Measurements from ENCODE around the gene SCUBE2.

Gene SCUBE2

GRCh38 chr11:9016916-9017642 is 74.3 kb downstream of the SCUBE2 start:
- no peak for TF ChIP-seq TAF1 (IDR thresholded peaks at IDR 0.05; ENCODE audit: low read depth)
- no peak for TF ChIP-seq TCF12 (IDR thresholded peaks at IDR 0.05; ENCODE audit: low read depth)
- no peak for TF ChIP-seq USF1 (IDR thresholded peaks at IDR 0.05)
- no peak for TF ChIP-seq CREB1 (IDR thresholded peaks at IDR 0.05; ENCODE audit: low read depth)
- TF ChIP-seq ZBTB7A (IDR thresholded peaks at IDR 0.05; ENCODE audit: low read depth) = no peak
- TF ChIP-seq YY1 (IDR thresholded peaks at IDR 0.05; ENCODE audit: low read depth) = no peak
- no peak for TF ChIP-seq EP300 (IDR thresholded peaks at IDR 0.05; ENCODE audit: borderline replicate concordance)
- TF ChIP-seq RAD21 (IDR thresholded peaks at IDR 0.05; ENCODE audit: low read depth) = no peak
- TF ChIP-seq, protein P1, sequence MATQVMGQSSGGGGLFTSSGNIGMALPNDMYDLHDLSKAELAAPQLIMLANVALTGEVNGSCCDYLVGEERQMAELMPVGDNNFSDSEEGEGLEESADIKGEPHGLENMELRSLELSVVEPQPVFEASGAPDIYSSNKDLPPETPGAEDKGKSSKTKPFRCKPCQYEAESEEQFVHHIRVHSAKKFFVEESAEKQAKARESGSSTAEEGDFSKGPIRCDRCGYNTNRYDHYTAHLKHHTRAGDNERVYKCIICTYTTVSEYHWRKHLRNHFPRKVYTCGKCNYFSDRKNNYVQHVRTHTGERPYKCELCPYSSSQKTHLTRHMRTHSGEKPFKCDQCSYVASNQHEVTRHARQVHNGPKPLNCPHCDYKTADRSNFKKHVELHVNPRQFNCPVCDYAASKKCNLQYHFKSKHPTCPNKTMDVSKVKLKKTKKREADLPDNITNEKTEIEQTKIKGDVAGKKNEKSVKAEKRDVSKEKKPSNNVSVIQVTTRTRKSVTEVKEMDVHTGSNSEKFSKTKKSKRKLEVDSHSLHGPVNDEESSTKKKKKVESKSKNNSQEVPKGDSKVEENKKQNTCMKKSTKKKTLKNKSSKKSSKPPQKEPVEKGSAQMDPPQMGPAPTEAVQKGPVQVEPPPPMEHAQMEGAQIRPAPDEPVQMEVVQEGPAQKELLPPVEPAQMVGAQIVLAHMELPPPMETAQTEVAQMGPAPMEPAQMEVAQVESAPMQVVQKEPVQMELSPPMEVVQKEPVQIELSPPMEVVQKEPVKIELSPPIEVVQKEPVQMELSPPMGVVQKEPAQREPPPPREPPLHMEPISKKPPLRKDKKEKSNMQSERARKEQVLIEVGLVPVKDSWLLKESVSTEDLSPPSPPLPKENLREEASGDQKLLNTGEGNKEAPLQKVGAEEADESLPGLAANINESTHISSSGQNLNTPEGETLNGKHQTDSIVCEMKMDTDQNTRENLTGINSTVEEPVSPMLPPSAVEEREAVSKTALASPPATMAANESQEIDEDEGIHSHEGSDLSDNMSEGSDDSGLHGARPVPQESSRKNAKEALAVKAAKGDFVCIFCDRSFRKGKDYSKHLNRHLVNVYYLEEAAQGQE (IDR thresholded peaks at IDR 0.05; ENCODE audit: low read depth) = no peak
- no peak for TF ChIP-seq NFIC (IDR thresholded peaks at IDR 0.05)
- TF ChIP-seq FOXM1 (IDR thresholded peaks at IDR 0.05; ENCODE audit: borderline replicate concordance, low read depth) = no peak
- TF ChIP-seq CEBPB (IDR thresholded peaks at IDR 0.05) = no peak
- TF ChIP-seq, protein P2, sequence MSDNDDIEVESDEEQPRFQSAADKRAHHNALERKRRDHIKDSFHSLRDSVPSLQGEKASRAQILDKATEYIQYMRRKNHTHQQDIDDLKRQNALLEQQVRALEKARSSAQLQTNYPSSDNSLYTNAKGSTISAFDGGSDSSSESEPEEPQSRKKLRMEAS (IDR thresholded peaks at IDR 0.05) = no peak
- TF ChIP-seq EGR1 (IDR thresholded peaks at IDR 0.05) = no peak
- TF ChIP-seq TEAD4 (IDR thresholded peaks at IDR 0.05) = no peak

- TF ChIP-seq CREB1 (IDR thresholded peaks at IDR 0.05; ENCODE audit: low read depth) (no peak), ZBTB7A (IDR thresholded peaks at IDR 0.05; ENCODE audit: low read depth) (no peak), USF1 (IDR thresholded peaks at IDR 0.05) (no peak), RAD21 (IDR thresholded peaks at IDR 0.05; ENCODE audit: low read depth) (peak; percentile 82), YY1 (IDR thresholded peaks at IDR 0.05; ENCODE audit: low read depth) (no peak)
These were observed 75.7 kb downstream of the SCUBE2 start for GRCh38 chr11:9015677-9016076.

DNA sequence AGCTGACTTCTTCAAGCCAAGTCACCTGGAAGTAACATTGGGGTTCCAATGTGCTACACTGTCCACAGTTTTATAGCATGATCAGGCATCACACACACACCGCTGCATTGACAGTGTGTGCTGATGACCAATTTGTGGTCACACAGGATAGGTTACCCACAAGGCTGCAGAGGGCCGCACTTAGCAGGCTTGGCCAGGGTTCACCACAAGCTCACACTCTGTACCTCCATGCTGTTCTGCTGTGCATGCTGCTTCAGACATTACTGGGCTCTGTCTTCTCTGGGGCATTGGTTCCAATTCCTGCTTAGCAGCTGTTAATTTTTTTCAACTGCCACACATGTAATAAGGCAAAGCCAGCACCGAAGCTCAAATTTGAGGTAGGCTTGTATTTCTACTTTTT is 76.6 kb downstream of the SCUBE2 start:
- no peak for TF ChIP-seq FOXM1 (IDR thresholded peaks at IDR 0.05; ENCODE audit: borderline replicate concordance, low read depth)
- no peak for TF ChIP-seq CREB1 (IDR thresholded peaks at IDR 0.05; ENCODE audit: low read depth)
- no peak for TF ChIP-seq TAF1 (IDR thresholded peaks at IDR 0.05; ENCODE audit: low read depth)
- TF ChIP-seq, protein P1 (IDR thresholded peaks at IDR 0.05; ENCODE audit: low read depth) = no peak
- TF ChIP-seq EP300 (IDR thresholded peaks at IDR 0.05; ENCODE audit: borderline replicate concordance) = no peak
- TF ChIP-seq EGR1 (IDR thresholded peaks at IDR 0.05) = no peak
- no peak for TF ChIP-seq ZBTB7A (IDR thresholded peaks at IDR 0.05; ENCODE audit: low read depth)

GRCh38 chr11:9013373-9013772 is 78.0 kb downstream of the SCUBE2 start:
- no peak for TF ChIP-seq ZBTB7A (IDR thresholded peaks at IDR 0.05; ENCODE audit: low read depth)
- TF ChIP-seq EP300 (IDR thresholded peaks at IDR 0.05; ENCODE audit: borderline replicate concordance) = no peak
- TF ChIP-seq, protein P2 (IDR thresholded peaks at IDR 0.05) = no peak
- no peak for TF ChIP-seq RAD21 (IDR thresholded peaks at IDR 0.05; ENCODE audit: low read depth)
- TF ChIP-seq USF1 (IDR thresholded peaks at IDR 0.05) = no peak
- TF ChIP-seq EGR1 (IDR thresholded peaks at IDR 0.05) = no peak
- no peak for TF ChIP-seq NFIC (IDR thresholded peaks at IDR 0.05)
- TF ChIP-seq YY1 (IDR thresholded peaks at IDR 0.05; ENCODE audit: low read depth) = no peak
- TF ChIP-seq FOXM1 (IDR thresholded peaks at IDR 0.05; ENCODE audit: borderline replicate concordance, low read depth) = no peak
- no peak for TF ChIP-seq TCF12 (IDR thresholded peaks at IDR 0.05; ENCODE audit: low read depth)
- TF ChIP-seq CREB1 (IDR thresholded peaks at IDR 0.05; ENCODE audit: low read depth) = no peak
- TF ChIP-seq, protein P1 (IDR thresholded peaks at IDR 0.05; ENCODE audit: low read depth) = no peak
- TF ChIP-seq CEBPB (IDR thresholded peaks at IDR 0.05) = no peak
- TF ChIP-seq TAF1 (IDR thresholded peaks at IDR 0.05; ENCODE audit: low read depth) = no peak
- TF ChIP-seq TEAD4 (IDR thresholded peaks at IDR 0.05) = no peak
